DMS153 treated with DMSO at 0.1 percent for 48 hours (cell line): Measurements from ENCODE around the gene LRRC74A.
"Not testable (repeated sequence)": the region's sequence is repeated elsewhere in the genome, so short reads cannot be mapped to it uniquely, and the experiment has no call there.

Source experiments
- DNase-seq: peaks from one replicate; lab custom pipeline; 2025; ENCODE audit not compliant: unreplicated experiment; lab: John Stamatoyannopoulos, UW

LRRC74A gene

GRCh38 chr14:76883447-76883846 is 57.2 kb downstream of the LRRC74A start:
- no peak for DNase-seq

GRCh38 chr14:76884394-76884793 is 58.2 kb downstream of the LRRC74A start:
- DNase-seq: no peak

GRCh38 chr14:76884853-76885276 is 58.7 kb downstream of the LRRC74A start:
- DNase-seq: no peak

- no peak for DNase-seq
Observed at GRCh38 chr14:76887191-76887590, 61.0 kb downstream of the LRRC74A start.

- DNase-seq: no peak
Observed at GRCh38 chr14:76891391-76891790, 65.2 kb downstream of the LRRC74A start.

GRCh38 chr14:76894308-76894707 is 68.1 kb downstream of the LRRC74A start:
- no peak for DNase-seq

- not testable (repeated sequence) for DNase-seq
Observed at GRCh38 chr14:76898006-76898405, 71.8 kb downstream of the LRRC74A start.

- no peak for DNase-seq
Observed at GRCh38 chr14:76900682-76901081, 74.5 kb downstream of the LRRC74A start.

- DNase-seq: no peak
Observed at GRCh38 chr14:76901171-76902055, 75.2 kb downstream of the LRRC74A start.

- no peak for DNase-seq
Observed at GRCh38 chr14:76902591-76902990, 76.4 kb downstream of the LRRC74A start.

GRCh38 chr14:76904100-76904739 is 78.0 kb downstream of the LRRC74A start:
- no peak for DNase-seq

- DNase-seq: peak; percentile 31
Observed at GRCh38 chr14:76904740-76905569, 78.7 kb downstream of the LRRC74A start.

GRCh38 chr14:76908834-76909233 is 82.6 kb downstream of the LRRC74A start:
- no peak for DNase-seq

GRCh38 chr14:76909266-76909665 is 83.1 kb downstream of the LRRC74A start:
- DNase-seq: no peak

- no peak for DNase-seq
Observed at GRCh38 chr14:76910371-76910890, 84.2 kb downstream of the LRRC74A start.

- DNase-seq: no peak
Observed at GRCh38 chr14:76911473-76911872, 85.3 kb downstream of the LRRC74A start.

- not testable (repeated sequence) for DNase-seq
Observed at GRCh38 chr14:76914533-76915081, 88.4 kb downstream of the LRRC74A start.

- no peak for DNase-seq
Observed at GRCh38 chr14:76916040-76916715, 90.0 kb downstream of the LRRC74A start.

GRCh38 chr14:76917158-76917596 is 91.0 kb downstream of the LRRC74A start:
- DNase-seq: peak; percentile 28

- peak; percentile 48 for DNase-seq
Observed at GRCh38 chr14:76917745-76918255, 91.6 kb downstream of the LRRC74A start.
